Lower leg skin (tissue), 4 donors: ENCODE data around the gene KRTAP10-6. TPM values are rescaled to one million over a fixed set of nuclear protein-coding genes. Genes with fewer than 3 reads are reported as not detected.
A peak's percentile ranks its signal among the peaks of the same experiment; 100 is the strongest.
"Not testable (repeated sequence)": the region's sequence is repeated elsewhere in the genome, so short reads cannot be mapped to it uniquely, and the experiment has no call there.

Experiments used
- DNase-seq, 2 donors: peaks; one replicate each; pipeline ENCODE4 v3.0.0-alpha.2; 2019; ENCODE audit warnings: low spot score in 2 of 2
- H3K4me3 ChIP-seq: fragments of 200-600 bp; sonication (generic); 2 replicates; pipeline ENCODE4 v1.5.1; 2017; ENCODE audit warnings: mild to moderate bottlenecking, low read depth; ENCODE audit not compliant: poor library complexity, severe bottlenecking
- POLR2A ChIP-seq, 2 donors: fragments of 450-650 bp; IDR thresholded peaks; one replicate each; pipeline ENCODE4 v1.6.1; 2016 to 2017; ENCODE audit warnings: antibody characterized with exemption in 2 of 2, mild to moderate bottlenecking in 1 of 2, moderate library complexity in 1 of 2
- WGBS, 2 donors: methylation state at CpG; one replicate each; pipeline ENCODE4 v1.1.5; 2018; 5-methylcytosine and 5-hydroxymethylcytosine counted together
- intact Hi-C: fragments of 100-400 bp; cut with DNase I; formaldehyde crosslinking; loops from one replicate; pipeline ENCODE4 v1.15.0; 2023; ENCODE audit warnings: low total_unique reads
- total RNA-seq, 4 donors: library from RNA; depleted of rRNA; stranded (reverse); fragments of >200 nt; gene quantifications; one replicate each; pipeline ENCODE4 v1.1.0, GENCODE V29; 2016
- TF ChIP-seq, protein P1 (sequence below), 3 donors: fragments of 450-650 bp; IDR thresholded peaks; one replicate each; pipeline ENCODE4 v1.5.1; 2016; ENCODE audit warnings: antibody characterized with exemption in 3 of 3, mild to moderate bottlenecking in 3 of 3, moderate library complexity in 2 of 3

Gene KRTAP10-6
- total RNA-seq, 4 donors from 2014 or later = 1.3 TPM; not detected in 3

DNA sequence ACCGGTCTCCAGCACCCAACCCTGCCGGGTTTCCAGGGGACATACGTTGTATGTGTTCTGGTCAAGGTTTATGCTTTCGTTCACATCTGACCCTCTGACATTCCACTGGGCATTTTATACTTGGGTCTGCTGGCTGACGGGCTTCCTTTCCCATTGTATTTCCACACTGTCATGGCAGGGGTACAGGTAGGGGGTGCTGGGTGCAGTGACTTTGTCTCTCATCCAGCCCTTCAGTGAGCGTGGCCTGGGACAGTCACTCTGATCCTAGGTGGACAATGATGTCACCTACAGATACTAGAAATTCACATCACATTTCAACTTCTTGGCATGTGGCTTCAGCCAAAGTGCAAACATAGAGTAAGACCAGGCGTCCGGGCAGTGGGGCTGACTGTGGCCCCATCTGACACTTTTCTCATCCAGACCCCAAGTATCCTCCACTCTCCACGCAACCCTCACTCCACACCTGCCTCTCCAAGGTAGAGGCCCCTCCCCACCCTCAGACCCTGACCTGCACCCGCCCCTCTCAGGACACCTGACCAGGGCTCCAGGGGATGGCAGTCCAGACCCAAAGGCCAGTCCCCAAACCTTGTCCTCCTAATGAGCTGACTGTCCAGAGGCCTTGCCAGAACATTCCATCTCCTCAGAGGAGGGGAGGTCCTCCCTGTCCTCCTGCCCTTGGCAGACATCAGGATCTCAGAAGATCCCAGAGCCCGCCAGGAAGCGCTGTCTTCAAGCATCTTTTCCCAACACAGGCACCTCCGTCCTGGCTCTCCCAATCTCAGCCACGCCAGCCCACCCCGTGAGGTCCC lies 44.1 kb upstream of the KRTAP10-6 start:
- DNase-seq = peak in 1 of 2 donors; percentile 78
- intact Hi-C loops = no loop called here
- H3K4me3 ChIP-seq = no peak overlapping the region
- 87 to 88% methylated on average over 15 of the region's 15 CpGs for WGBS, 2 donors
- TF ChIP-seq, protein P1, sequence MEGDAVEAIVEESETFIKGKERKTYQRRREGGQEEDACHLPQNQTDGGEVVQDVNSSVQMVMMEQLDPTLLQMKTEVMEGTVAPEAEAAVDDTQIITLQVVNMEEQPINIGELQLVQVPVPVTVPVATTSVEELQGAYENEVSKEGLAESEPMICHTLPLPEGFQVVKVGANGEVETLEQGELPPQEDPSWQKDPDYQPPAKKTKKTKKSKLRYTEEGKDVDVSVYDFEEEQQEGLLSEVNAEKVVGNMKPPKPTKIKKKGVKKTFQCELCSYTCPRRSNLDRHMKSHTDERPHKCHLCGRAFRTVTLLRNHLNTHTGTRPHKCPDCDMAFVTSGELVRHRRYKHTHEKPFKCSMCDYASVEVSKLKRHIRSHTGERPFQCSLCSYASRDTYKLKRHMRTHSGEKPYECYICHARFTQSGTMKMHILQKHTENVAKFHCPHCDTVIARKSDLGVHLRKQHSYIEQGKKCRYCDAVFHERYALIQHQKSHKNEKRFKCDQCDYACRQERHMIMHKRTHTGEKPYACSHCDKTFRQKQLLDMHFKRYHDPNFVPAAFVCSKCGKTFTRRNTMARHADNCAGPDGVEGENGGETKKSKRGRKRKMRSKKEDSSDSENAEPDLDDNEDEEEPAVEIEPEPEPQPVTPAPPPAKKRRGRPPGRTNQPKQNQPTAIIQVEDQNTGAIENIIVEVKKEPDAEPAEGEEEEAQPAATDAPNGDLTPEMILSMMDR (IDR thresholded peaks at IDR 0.05) = no peak
- TF ChIP-seq POLR2A (IDR thresholded peaks at IDR 0.05) = no peak

DNA sequence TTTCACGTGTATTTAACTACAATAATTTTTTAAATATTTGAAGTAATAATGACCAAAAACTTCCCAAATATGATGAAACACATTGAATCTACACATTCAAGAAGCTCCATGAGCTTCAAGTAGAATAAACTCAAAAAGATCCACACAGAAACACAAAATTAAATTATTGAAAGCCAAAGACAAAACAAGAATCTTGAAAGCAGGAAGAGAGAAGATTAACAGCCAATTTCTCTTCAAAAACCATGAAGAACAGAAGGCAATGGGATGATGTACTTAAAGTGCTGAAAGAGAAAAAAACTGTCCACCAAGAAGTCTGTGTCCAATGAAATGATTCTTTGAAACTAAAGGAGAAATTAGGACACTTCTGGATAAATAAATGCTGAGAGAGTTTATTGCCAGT lies 39.8 kb upstream of the KRTAP10-6 start:
- TF ChIP-seq, protein P1 (IDR thresholded peaks at IDR 0.05) = no peak
- no peak for TF ChIP-seq POLR2A (IDR thresholded peaks at IDR 0.05)
- H3K4me3 ChIP-seq = no peak overlapping the region
- no peak for DNase-seq
- intact Hi-C loops = no loop called here
- 89 to 92% methylated on average over 1 of the region's 1 CpG for WGBS, 2 donors

DNA sequence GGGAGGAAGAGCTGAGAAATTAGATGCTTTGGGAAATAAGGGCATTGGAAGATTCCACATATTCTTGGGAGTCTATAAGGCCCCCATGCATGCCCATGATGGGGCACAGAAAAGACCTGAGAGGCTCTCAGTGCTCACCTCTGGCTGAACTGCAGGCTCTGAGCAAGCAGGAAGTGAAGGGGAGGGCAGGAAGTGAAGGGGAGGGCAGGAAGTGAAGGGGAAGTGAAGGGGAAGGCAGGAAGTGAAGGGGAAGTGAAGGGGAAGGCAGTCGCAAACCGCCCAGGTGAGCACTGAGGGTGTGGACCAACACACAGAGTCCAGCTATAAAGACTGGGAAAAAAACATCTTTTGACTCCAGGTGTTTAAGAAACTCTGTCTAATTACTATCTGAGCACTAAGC lies 38.1 kb upstream of the KRTAP10-6 start:
- no peak overlapping the region for H3K4me3 ChIP-seq
- no peak for TF ChIP-seq POLR2A (IDR thresholded peaks at IDR 0.05)
- TF ChIP-seq, protein P1 (IDR thresholded peaks at IDR 0.05) = no peak
- no peak for DNase-seq
- 67 to 73% methylated on average over 2 of the region's 2 CpGs for WGBS, 2 donors
- intact Hi-C loops = no loop called here

DNA sequence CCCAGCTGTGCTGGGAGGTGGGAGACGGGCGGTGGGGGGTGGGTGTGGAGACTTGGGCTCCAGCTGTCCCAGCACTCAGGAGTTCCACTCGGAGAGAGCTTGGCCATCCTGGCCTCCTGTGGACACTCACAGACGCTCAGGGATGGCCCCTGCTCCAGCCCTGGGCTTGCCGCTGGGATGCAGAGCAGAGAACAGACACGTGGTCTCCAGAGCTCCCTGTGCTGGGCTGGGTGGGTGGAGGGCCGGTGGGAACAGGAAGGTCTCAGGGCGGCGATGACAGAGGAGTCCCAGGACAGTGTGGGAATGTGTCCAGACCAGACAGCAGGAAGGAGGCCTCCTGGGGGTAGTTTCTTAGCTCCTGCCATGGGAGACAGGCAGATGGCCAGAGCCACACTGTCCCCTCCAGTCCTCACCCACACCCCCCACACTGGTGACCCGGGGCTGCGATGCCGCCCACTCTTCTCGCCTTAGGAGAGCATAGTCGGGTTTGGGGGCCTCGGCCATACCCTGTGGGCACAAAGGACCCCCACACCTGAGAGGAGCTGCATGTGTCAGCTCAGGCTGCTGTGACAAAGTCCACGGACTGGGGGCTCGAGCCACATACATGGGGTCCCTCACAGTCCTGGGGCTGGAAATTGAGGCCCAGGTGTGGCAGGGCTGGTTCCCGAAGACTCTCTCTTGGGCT lies 36.5 kb upstream of the KRTAP10-6 start:
- intact Hi-C loops = no loop called here
- TF ChIP-seq POLR2A (IDR thresholded peaks at IDR 0.05) = no peak
- H3K4me3 ChIP-seq = no peak overlapping the region
- no peak for DNase-seq
- WGBS, 2 donors = 60 to 66% methylated on average over 10 to 15 of the region's 18 CpGs

DNA sequence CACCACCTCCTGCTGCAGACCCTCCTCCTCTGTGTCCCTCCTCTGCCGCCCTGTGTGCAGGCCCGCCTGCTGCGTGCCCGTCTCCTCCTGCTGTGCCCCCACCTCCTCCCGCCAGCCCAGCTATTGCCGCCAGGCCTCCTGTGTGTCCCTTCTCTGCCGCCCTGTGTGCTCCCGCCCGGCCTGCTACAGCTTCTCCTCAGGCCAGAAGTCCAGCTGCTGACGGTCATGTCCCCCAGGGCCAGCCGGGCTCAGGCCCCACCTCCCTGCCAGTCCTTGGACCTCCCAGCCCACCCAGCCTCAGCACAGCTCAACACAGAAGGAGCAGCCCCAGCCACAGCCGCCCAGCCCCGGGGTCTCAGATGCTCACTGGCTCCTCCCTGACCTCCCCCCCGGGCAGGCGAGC lies 35.5 kb upstream of the KRTAP10-6 start:
- DNase-seq, intact Hi-C loops, H3K4me3 ChIP-seq: not testable (repeated sequence)
- 60 to 64% methylated on average over 10 to 15 of the region's 15 CpGs for WGBS, 2 donors

DNA sequence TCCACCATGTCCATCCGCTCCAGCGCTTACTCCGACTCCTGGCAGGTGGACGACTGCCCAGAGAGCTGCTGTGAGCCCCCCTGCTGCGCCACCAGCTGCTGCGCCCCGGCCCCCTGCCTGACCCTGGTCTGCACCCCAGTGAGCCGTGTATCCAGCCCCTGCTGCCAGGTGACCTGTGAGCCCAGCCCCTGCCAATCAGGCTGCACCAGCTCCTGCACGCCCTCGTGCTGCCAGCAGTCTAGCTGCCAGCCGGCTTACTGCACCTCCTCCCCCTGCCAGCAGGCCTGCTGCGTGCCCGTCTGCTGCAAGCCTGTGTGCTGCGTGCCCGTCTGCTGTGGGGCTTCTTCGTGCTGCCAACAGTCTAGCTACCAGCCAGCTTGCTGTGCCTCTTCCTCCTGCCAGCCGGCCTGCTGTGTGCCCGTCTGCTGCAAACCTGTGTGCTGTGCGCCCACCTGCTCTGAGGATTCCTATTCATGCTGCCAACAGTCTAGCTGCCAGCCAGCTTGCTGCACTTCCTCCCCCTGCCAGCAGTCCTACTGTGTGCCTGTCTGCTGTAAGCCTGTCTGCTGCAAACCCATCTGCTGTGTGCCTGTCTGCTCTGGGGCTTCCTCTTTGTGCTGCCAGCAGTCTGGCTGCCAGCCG lies 35.0 kb upstream of the KRTAP10-6 start:
- H3K4me3 ChIP-seq, intact Hi-C loops, DNase-seq: not testable (repeated sequence)
- WGBS, 2 donors = 84 to 91% methylated on average over 16 to 20 of the region's 20 CpGs

DNA sequence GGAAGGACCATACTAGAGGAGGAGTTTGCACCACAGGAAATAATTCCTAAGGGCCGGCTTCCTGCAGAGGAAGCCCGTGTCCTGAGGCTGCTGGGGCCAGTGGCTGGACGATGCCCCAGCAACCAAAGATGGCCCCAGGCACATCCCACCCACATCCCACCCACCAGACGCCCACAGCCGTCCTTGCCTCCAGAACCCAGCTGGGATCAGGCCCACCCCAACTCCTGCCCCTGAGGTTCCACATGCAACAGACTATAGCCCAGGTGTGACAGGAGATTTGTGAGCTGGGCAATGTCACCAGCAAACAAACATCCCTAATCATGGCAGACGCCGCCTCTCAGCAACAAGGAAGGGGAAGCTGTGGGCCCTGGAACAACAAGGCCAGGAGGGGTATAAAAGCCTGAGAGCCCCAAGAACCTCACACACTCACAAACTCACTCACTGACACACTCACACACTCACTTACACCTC lies 34.4 kb upstream of the KRTAP10-6 start, which contains the start of gene KRTAP10-9:
KRTAP10-9 (plus strand) TSS at position 421 of the 471 bp plus-strand sequence. CDS start 79 bp downstream, outside the sequence.
- intact Hi-C loops = no loop called here
- 76 to 77% methylated on average over 6 to 7 of the region's 7 CpGs for whole genome bisulfite sequencing, 2 donors
- TF ChIP-seq, protein P1 (IDR thresholded peaks at IDR 0.05) = no peak
- no peak for TF ChIP-seq POLR2A (IDR thresholded peaks at IDR 0.05)
- H3K4me3 ChIP-seq = no peak within 1 kb of the TSS
- no peak for DNase-seq
